Measurements from ENCODE around the gene TM7SF3. TPM values are rescaled to one million over a fixed set of nuclear protein-coding genes. Genes with fewer than 3 reads are reported as not detected.

The TM7SF3 gene
- 16.3 and 32.6 TPM in 2 replicates for total RNA-seq

GRCh38 chr12:27014085-27014858 is at the start of gene TM7SF3:
Gene TM7SF3 (minus strand): TSS chr12:27014384. CDS start chr12:27014168, 216 bp downstream.

GRCh38 chr12:26937863-26938700 is 76.1 kb downstream of the TM7SF3 start, which contains the start of the genes FGFR1OP2 and INTS13:
Gene FGFR1OP2 (plus strand): TSS chr12:26938470. CDS start chr12:26954159, 15,689 bp downstream.
Gene INTS13 (minus strand): TSS chr12:26937981. CDS start chr12:26936803, 1,178 bp downstream.

Other genes starting within 250 kb of the TM7SF3 start
- 17.8 and 18.5 TPM in 2 replicates for gene ITPR2, start 181.2 kb downstream of the TM7SF3 start, total RNA-seq
- 35.4 and 48.8 TPM in 2 replicates for gene INTS13, start 76.4 kb downstream of the TM7SF3 start, total RNA-seq
- gene FGFR1OP2, start 75.9 kb downstream of the TM7SF3 start, total RNA-seq, result 42.1 and 51.0 TPM in 2 replicates
- 27.6 and 42.6 TPM in 2 replicates for gene MED21, start 8.2 kb upstream of the TM7SF3 start, total RNA-seq
- gene C12orf71, start 68.2 kb upstream of the TM7SF3 start, total RNA-seq, result not detected in 2 replicates
- 7.6 and 12.4 TPM in 2 replicates for gene STK38L, start 229.9 kb upstream of the TM7SF3 start, total RNA-seq